ENCODE data around the gene SMTNL2.
"Not testable (repeated sequence)": the region's sequence is repeated elsewhere in the genome, so short reads cannot be mapped to it uniquely, and the experiment has no call there.

SMTNL2 gene

GRCh38 chr17:4560421-4560820 is 23.9 kb upstream of the SMTNL2 start, which contains the start of gene GGT6:
Gene GGT6, minus strand, starts transcription at chr17:4560577. Its CDS starts 56 bp downstream, at chr17:4560521.
- DNase-seq (ENCODE audit: low read depth, low spot score): no peak

GRCh38 chr17:4560837-4561256 is 23.5 kb upstream of the SMTNL2 start:
- peak; percentile 49 for DNase-seq (ENCODE audit: low read depth, low spot score)

- no peak for DNase-seq (ENCODE audit: low read depth, low spot score)
Observed at GRCh38 chr17:4562015-4562969, 22.0 kb upstream of the SMTNL2 start.

GRCh38 chr17:4565209-4566141 is 18.9 kb upstream of the SMTNL2 start:
- peak; percentile 80 for DNase-seq (ENCODE audit: low read depth, low spot score)

- DNase-seq (ENCODE audit: low read depth, low spot score): peak; percentile 87
Observed at GRCh38 chr17:4566785-4567184, 17.5 kb upstream of the SMTNL2 start.

- no peak for DNase-seq (ENCODE audit: low read depth, low spot score)
Observed at GRCh38 chr17:4569591-4569990, 14.7 kb upstream of the SMTNL2 start.

- no peak for DNase-seq (ENCODE audit: low read depth, low spot score)
Observed at GRCh38 chr17:4572131-4572530, 12.2 kb upstream of the SMTNL2 start.

GRCh38 chr17:4573115-4573514 is 11.2 kb upstream of the SMTNL2 start:
- no peak for DNase-seq (ENCODE audit: low read depth, low spot score)

GRCh38 chr17:4573669-4574068 is 10.7 kb upstream of the SMTNL2 start:
- DNase-seq (ENCODE audit: low read depth, low spot score): no peak

GRCh38 chr17:4574448-4575045 is 9.8 kb upstream of the SMTNL2 start:
- no peak for DNase-seq (ENCODE audit: low read depth, low spot score)

GRCh38 chr17:4576161-4576558 is 8.2 kb upstream of the SMTNL2 start:
- no peak for DNase-seq (ENCODE audit: low read depth, low spot score)

GRCh38 chr17:4576729-4577322 is 7.5 kb upstream of the SMTNL2 start:
- DNase-seq (ENCODE audit: low read depth, low spot score): peak; percentile 89

GRCh38 chr17:4577386-4577993 is 6.8 kb upstream of the SMTNL2 start:
- DNase-seq (ENCODE audit: low read depth, low spot score): no peak

GRCh38 chr17:4578349-4578748 is 6.0 kb upstream of the SMTNL2 start:
- not testable (repeated sequence) for DNase-seq (ENCODE audit: low read depth, low spot score)

GRCh38 chr17:4579678-4580077 is 4.7 kb upstream of the SMTNL2 start:
- no peak for DNase-seq (ENCODE audit: low read depth, low spot score)

- DNase-seq (ENCODE audit: low read depth, low spot score): no peak
Observed at GRCh38 chr17:4580291-4580690, 4.0 kb upstream of the SMTNL2 start.

- DNase-seq (ENCODE audit: low read depth, low spot score): no peak
Observed at GRCh38 chr17:4582101-4582501, 2.2 kb upstream of the SMTNL2 start.

- DNase-seq (ENCODE audit: low read depth, low spot score): peak; percentile 62
Observed at GRCh38 chr17:4582691-4583090, 1.6 kb upstream of the SMTNL2 start.

- DNase-seq (ENCODE audit: low read depth, low spot score): no peak
Observed at GRCh38 chr17:4583206-4583605, 1.1 kb upstream of the SMTNL2 start.

GRCh38 chr17:4583782-4584100 is 588 bp upstream of the SMTNL2 start:
- peak; percentile 65 for DNase-seq (ENCODE audit: low read depth, low spot score)
